Fibroblast of mammary gland (primary cell): Measurements from ENCODE around the gene LHFPL3.

Source experiments
- DNase-seq: peaks from one replicate; pipeline ENCODE4 v3.0.0-alpha.2; 2010; ENCODE audit warnings: low read depth
- H3K4me3 ChIP-seq: 2 replicates; pipeline ENCODE4 v1.5.1; 2011; ENCODE audit warnings: low read depth, mild to moderate bottlenecking, low read length, moderate library complexity; ENCODE audit not compliant: control insufficient read depth
- TF ChIP-seq, protein P1 (sequence below): conservative IDR thresholded peaks from 2 replicates; pipeline ENCODE4 v1.5.1; 2011; ENCODE audit warnings: low read depth, low read length, inconsistent platforms; ENCODE audit not compliant: control insufficient read depth, insufficient read depth

The LHFPL3 gene

DNA sequence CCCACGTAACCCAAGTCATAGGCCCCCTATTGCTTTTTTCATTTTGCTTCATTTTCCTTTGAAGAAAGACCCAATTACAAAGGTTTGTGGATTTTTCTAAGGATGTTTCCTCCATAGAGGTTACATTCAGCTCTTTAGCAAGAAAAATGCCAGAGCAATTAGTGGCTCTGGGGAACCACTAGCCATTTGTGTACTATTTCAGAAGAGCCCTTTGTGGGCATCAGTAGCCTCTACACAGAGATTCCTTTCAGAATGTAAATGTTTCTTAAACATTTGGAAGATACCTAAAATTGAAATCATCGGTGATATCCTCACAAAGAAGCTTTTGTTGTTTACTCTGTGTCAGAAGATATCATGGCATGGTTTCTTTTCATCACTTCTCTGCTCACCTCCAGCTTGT lies 394.6 kb downstream of the LHFPL3 start:
- no peak for DNase-seq
- no peak overlapping the region for H3K4me3 ChIP-seq
- TF ChIP-seq, protein P1, sequence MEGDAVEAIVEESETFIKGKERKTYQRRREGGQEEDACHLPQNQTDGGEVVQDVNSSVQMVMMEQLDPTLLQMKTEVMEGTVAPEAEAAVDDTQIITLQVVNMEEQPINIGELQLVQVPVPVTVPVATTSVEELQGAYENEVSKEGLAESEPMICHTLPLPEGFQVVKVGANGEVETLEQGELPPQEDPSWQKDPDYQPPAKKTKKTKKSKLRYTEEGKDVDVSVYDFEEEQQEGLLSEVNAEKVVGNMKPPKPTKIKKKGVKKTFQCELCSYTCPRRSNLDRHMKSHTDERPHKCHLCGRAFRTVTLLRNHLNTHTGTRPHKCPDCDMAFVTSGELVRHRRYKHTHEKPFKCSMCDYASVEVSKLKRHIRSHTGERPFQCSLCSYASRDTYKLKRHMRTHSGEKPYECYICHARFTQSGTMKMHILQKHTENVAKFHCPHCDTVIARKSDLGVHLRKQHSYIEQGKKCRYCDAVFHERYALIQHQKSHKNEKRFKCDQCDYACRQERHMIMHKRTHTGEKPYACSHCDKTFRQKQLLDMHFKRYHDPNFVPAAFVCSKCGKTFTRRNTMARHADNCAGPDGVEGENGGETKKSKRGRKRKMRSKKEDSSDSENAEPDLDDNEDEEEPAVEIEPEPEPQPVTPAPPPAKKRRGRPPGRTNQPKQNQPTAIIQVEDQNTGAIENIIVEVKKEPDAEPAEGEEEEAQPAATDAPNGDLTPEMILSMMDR: no peak

DNA sequence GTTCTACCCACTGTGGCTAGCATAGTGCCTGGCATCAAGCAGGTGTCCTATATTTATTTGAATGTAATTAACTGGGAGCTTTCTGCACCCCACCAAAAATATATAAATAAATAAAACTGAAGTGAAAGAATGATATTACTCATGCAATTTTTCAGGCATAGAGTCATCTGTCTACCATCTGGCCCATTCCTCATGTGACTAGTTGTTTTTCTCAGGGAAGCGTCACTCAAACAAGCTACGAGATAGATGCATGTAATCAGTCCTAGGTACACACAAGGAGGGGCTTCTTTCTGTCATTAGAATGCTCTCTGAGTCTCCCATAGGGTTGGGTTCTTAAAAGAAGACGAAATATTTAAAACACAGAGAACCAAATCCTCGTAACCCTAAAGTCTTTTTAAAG lies 430.1 kb downstream of the LHFPL3 start:
- no peak overlapping the region for H3K4me3 ChIP-seq
- TF ChIP-seq, protein P1: no peak
- DNase-seq: peak; percentile 21

DNA sequence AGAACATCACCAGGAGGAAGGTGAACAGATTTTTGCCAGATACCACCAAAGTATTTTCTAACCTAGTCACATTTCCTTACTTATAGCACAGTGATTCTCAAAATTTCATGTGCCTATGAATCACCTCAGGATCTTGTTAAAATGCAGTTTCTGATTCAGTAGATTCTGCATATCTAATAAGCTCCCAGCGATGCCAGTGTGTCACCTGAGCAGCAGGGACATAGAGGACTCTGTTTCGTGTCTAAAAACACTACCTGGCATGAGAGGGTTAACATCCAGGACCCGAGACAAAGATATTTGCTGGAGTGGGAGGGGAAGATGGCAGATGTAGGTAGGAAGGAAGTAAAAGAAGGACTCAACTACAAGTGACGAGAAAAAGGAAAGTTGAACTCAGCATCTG lies 433.5 kb downstream of the LHFPL3 start:
- DNase-seq: no peak
- TF ChIP-seq, protein P1: no peak
- no peak overlapping the region for H3K4me3 ChIP-seq

DNA sequence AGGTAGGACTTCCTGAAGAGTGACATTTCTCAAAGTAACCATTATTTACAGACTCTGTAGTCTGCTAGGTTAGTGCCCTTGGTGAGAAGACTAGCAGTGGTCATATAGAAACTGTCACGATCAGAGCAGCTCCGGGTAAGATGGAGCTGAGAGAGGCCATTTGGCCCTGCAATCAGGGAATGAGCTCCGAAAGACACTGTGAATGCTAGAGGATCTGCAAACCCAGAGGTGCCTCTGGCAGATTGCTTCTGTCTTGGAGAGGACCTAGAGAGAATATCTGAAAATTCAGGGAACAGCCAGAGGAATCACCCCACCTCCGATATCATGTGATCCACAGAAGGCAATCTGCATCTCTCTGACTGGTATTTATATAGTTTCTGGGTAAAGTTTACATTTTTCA lies 438.7 kb downstream of the LHFPL3 start:
- H3K4me3 ChIP-seq: no peak overlapping the region
- no peak for DNase-seq
- TF ChIP-seq, protein P1: no peak

DNA sequence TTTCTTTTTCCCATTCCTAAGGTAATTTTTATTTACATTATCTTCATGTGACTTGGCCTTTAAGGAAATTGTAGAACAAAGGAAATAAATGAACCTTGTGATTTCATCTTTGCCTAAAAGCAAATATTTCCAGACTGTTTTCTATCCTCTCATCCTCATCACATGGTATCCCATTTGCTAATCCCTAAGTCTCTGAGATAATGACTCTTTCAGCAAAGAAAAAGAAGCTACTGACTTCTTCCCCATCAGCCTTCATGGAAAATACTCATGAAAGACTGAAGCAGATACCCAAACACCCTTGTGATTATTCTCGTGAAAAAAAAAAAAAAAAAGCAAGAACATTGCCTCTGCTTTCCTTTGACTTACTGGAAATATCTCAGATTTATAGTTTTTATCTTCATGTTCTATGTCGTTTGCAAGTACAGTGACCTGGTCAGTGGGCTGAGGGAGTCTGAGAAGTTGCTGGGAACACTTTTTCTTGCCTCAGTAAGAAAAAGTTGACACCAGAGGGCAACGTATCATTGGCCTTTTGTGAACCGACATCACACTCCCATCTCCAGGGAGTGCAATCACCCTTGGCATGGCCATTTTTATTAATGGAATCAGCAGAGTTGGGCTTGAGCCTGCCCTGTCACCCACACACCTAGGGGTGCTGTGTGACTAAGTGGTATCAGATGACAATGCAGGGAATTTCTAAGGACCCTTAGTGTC lies 439.6 kb downstream of the LHFPL3 start:
- TF ChIP-seq, protein P1: no peak
- no peak overlapping the region for H3K4me3 ChIP-seq
- no peak for DNase-seq

DNA sequence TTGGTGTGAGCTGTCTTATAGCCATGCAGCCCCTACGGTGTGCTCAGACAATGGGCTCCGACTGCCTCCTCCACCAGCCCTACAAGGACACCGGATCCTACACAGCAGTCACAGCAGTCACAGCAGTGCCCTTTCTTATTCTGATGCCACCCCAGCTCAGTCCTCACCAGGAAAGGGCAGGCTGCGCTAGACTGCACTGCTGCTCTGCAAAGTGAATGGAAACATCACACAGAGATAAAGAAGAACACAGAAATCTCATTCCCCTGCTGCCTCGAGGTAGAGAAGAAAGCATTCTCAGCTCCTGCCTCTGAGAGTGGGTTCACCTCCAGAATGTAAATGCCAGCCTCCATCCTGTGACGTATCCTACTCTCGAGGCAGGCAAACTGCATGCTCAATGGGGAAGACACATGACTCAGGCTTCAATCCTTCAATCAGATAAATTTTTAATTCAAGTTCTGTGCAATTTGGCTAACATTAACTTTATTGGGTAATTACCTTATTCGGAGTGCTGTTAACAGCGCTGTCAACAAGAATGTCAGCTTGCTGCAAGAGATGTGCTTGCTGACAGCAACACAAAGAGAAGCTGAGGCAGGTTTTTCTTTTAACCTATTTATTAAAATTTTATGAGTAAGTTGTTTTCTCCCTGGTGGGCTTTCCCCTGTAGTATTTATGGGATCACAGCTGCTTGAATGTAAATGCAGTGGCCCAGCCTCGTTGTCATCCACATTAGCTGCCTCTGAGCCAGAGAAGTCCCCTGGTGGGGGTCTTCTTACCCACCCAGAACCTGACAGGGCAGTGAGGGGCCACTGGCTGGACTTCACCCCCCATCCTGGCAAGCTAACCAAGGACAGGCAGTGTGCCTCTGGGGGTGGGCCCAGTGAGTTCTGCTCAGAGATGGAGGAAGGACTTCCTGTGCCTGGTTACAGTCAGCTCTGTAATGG lies 444.3 kb downstream of the LHFPL3 start:
- DNase-seq: no peak
- TF ChIP-seq, protein P1: no peak
- no peak overlapping the region for H3K4me3 ChIP-seq
